ENCODE results near the gene FADS3.

The FADS3 gene

DNA sequence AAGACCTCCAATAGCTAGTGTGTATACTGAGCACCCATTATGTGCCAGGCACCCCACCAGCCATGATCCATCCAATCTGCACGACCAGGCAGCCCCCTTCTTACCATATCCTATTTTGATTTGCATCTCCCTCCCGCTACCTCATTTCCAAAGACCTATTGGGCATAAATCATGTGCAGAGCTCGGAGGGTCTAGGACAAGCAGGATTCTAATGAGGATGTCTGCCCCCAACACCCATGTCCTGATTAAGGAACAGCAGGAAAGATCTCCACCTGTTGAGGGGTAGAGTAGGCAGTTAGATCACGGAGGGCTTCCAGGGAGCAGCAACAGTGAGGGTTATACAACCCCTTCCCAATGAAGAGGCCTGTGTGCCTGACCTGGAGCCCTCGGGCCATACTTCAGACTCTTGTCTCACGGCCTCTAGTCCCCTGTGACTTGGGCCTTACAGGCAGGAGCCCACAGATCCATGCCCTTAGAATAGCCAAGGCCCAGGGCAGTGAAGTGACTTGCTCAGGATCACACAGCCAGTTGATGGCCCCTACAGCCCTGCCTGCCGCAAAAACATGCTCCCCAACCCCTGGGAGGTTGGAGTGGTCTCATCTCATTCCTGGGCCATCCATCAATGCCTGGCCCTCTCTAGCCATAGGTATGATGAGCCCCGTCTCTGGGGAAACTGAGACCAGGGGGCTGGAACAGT, 22.5 kb upstream of the FADS3 start:
- no peak for DNase-seq (ENCODE audit: low read depth in 2 of 2)

DNA sequence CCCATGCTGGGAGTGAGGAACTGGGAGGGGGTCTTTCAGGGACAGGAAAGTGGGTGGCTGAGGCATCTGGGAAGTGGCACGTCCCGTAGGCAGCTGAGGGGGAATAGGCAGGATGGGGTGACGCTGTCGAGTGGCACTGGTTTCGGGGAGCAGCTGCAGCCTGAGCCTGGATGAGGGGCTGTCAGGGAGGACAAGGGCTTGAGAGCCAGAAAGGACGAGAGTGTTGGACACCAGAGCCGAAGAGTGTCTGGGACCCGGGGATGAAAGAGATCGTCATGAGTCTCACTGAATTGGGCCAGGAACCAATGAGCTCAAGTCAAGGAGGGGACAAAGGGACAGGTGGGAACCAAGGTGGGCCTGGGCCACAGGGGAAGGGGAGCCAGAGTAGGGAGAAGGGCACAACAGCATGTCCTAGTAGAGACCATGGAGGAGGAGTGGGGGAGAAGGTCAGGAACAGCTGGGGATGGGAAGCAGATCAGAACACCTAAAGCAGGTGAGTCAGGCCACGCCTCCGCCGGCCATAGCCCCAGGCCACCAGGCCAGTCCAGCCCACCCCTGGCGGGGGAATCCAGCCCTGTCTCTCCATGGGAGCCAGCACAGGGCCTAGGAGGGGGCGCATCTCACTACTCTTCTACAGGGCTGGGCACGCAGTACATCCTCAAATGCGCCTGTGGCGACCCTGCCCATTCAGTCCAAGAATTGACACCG, 21.8 kb upstream of the FADS3 start:
- DNase-seq (ENCODE audit: low read depth in 2 of 2), result no peak

DNA sequence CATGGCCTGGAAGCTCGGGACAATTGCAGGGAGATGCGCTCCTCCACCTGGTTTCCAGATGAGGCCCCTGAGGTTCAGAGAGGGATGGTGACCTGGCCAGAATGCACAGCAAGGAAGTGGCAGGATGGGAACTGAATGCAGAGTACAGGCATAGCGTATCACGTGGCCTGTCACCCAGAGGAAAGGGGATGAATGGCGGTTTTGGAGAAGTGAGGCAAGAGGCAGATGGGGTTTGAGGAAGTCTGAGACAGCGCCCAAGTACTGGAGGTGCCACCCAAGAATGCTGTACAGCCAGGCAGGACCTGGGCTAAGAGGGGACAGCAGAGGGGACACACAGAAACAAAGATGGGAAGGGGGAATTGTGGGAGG, 21.2 kb upstream of the FADS3 start:
- DNase-seq (ENCODE audit: low read depth in 2 of 2), result no peak

- no peak for DNase-seq (ENCODE audit: low read depth in 2 of 2)
These were observed 20.6 kb upstream of the FADS3 start for GRCh38 chr11:61911701-61912529.

DNA sequence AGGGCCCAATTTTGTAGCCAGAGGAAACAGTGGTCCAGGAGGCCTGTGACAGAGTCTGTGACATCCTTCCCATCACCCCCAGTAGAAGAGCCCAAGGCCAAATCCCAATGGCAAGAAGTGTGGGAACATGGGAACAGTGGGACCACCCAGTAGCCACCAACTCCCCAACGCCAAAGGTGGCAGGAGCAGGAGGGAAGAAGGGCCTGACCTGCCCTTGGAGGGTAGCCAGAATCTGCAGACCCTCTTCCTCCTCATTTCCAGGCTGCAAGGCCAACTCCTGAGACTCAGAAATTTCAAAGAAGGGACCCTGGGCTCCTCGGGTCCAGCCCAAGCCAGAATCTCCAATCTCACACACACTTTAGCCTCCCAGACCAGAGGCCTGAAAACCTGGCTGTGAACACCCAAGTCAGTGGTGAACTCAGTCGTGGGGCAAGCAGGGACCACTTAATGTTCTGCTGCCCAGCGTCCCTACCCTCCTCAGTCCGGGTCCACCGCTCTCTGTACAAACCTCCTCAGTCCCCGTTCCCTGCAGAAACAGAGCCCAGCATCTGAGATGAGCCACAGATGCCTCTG, 19.9 kb upstream of the FADS3 start:
- no peak for DNase-seq (ENCODE audit: low read depth in 2 of 2)

DNA sequence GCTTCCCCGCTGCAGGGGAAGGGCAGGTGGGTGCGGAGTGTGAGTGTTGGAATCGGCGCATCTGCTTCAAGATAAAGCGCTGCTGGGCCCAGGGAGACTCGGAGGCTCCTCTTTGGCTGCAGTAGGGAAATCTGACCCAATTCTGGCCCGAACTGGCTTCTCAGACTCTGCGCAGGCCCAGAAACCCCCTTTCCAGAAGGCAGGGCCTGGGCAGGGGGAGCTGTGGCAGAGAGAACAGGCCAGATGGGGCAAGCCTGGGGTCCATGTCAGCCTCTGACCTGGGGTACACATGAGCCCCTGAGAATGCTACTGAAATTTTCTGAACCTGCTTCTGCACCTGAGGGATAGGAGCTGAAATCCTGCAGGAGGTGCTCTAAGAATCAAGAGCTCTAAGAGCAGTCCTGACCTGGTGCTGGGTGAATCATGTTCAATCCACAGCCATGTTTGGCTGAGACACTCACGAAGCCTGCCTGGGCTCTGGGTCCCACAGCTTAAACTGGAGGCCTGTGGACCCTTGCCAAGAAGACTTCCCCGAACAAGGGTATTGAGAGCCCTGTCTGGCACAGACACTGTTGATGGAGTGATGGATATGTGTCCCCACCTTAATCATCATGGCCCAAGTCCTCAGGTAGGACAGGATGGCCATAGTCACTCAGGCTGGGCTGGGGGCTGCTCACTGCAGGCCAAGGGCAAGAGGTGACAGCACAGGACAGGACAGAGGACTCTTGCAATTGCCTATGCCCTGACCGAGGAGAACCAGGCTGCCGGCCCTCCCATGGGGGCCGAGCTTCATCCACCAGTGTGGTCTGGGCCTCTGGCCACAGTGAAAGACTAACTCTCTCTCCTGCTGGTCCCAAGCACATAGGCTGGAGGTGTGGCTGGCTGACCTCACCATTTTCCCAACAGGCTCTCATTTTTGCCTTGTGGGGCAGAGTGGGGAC, 19.1 kb upstream of the FADS3 start:
- DNase-seq (ENCODE audit: low read depth in 2 of 2), result no peak

DNA sequence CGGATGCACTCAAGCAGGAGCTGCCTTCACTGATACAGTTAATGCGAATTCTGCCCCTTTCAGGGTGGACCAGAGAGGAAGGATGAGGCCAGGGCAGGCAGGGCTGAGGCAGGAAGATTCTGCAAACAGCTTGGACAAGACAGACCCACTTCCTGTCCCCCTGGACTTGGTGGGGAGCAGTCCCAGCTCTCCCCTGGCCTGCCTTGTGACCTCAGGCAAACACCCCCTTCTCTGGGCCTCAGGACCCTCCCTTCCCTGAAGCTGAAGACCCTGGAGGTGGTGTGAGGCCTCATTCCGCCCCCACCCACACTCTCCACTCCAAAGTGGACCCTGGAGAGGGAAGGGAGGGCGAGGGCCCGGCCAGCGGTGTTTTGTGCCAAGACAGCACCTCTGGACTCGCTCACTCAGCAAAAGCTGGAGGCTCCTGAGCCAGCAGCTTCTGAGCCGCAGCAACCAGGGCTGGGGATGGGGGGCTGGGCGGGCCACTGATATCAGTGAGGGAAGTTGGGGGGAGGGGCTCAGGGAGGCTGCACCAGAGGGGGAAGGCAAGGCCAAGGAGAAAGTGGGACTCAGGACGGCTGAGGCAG, 17.5 kb upstream of the FADS3 start:
- DNase-seq (ENCODE audit: low read depth in 2 of 2), result no peak

DNA sequence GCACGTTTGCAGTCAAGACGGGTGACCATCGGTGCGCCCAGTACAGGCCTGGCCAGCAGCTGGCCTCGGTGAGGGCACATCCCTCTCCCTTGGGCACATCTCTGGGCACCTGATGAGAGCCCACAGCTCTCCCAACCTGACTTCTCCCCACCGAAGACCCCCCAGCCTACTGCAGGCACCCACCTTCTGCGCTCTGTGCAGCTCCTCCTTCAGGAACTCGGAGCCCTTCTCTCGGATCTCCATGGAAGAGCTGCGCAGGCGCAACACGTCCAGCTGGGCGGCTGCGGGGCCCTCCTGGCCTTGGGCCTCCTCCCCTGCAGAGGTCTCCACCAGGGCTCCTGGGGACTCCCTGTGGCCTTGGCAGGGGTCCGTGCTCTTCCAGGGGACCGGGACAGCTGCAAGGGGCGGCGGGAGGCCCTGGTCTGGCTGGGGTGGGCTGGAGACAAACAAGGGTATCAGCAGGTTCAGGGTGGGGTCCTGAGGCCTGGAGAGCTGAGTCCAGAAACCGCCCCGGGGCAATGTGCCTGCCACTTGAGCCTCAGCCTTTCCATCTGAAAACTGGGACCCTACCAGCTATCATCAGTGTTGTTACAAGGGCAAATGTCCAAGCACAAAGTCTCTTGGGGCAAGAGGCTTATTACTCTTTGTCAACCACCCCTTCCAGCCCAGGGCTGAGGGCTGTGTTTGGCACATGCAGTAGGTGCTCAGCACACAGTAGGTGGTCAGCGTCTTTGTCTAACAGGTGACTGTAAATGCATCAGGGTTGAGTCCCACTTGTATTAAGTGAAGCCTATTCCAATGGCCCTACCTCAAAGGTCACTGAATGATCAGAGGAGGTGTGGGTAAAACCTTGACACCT, 16.8 kb upstream of the FADS3 start:
- no peak for DNase-seq (ENCODE audit: low read depth in 2 of 2)

DNA sequence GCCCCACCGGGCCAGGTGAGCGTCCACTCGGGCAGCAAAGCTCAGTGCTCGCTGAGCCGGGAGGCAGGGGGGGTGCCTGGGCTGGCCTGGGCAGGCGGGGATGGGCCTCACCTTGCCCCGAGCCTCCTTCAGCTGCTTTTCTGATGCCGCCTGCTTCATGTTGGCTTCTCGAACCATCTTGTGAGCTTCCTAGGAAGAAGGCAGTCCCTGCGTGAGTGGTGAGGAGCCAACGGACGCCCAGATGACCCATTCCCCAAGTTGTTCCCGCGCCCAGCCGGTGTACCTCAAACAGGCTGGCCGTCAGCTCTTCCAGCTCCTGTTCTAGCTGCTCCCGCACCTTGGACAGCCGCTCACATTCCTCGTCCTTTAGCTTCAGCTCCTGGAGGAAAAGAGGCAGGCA, 15.9 kb upstream of the FADS3 start:
- no peak for DNase-seq (ENCODE audit: low read depth in 2 of 2)

DNA sequence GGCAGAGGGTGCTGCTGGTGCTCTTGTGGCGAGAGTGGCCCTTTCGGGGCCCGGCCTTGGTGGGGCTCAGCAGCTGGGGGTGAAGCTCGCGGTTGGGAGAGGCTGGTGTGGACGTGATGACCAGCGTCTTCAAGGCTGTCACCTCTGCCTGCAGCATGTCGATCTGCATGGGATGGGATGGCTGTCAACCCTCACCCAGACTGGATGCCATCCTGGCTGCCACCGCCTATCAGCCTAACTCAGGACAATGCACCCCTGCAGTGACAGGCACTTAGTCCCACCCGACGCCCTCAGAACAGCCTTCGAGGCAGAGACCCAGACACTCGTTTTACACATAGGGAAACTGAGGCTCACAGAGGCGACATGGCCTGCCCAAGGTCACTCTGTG, 15.2 kb upstream of the FADS3 start:
- no peak for DNase-seq (ENCODE audit: low read depth in 2 of 2)

GRCh38 chr11:61905801-61906521, 14.6 kb upstream of the FADS3 start:
- DNase-seq (ENCODE audit: low read depth in 2 of 2), result no peak

DNA sequence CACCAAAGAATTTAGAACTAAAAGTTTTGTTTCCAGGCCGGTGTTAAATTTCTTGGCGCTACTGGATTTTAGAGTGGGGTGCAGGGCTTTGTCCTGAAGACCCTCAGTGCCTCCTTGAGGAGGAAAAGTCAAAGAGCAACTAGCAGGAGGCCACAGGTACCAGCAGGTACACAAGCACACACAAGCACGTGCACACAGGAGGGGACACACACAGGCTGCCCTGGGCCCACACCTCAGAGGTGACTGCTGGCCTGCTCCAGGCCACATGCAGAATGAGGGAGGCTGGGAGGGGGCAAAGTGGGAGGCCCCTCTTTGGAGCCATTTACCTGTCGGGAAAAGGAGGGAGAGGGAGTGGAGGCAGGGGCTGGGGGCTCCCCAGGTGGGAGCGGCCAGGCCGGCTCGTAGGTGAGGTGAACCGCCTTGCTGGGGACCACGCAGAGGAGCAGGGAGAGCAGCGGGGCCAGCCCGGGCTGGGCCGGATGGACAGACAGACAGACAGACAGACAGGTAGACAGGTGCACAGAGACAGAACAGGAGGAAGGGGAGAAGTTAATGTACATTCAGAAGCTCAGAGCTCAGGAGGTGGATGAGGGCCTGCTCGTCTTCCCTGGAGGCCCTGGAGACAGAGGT, 13.8 kb upstream of the FADS3 start:
- no peak for DNase-seq (ENCODE audit: low read depth in 2 of 2)

GRCh38 chr11:61904539-61905048, 13.2 kb upstream of the FADS3 start:
- DNase-seq (ENCODE audit: low read depth in 2 of 2), result no peak

DNA sequence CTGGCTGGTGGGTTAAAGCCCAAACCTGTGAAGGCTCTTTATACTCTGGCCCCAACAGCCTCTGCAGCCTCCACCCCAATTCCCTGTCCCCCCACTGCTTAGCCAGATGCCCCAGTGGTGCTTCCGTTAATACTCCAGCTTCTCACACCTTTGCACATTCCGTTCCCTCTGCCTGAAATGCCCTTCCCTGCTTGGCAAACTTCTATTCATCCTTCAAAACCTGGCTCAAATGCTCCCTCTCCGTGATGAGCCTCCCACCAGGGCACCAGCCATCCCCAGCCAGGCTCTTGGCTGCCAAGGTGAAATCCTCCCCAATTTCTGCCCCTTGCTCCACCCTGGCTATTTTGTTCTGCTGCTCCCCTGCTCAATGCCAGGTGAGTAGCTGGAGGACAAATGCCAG, 12.5 kb upstream of the FADS3 start:
- no peak for DNase-seq (ENCODE audit: low read depth in 2 of 2)

DNA sequence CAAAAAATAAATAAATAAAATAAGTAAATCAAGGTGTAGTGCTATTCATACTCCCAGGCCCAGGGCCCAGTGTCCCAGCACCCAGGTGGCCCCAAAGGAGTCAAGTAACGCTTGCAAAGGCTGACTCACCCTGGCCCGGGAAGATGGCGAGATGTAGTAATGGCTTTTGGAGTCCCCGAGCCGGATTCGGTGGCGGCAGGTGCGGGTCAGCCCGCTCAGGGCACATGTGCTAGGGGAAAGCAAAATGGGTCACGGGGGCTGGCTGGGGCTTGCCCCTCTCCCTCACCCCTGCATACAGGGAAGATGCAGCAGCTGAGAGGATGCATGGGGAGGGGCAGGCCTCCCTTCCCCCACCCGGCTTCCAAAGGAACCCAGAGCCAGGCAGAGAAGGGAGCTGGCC, 11.0 kb upstream of the FADS3 start:
- no peak for DNase-seq (ENCODE audit: low read depth in 2 of 2)

DNA sequence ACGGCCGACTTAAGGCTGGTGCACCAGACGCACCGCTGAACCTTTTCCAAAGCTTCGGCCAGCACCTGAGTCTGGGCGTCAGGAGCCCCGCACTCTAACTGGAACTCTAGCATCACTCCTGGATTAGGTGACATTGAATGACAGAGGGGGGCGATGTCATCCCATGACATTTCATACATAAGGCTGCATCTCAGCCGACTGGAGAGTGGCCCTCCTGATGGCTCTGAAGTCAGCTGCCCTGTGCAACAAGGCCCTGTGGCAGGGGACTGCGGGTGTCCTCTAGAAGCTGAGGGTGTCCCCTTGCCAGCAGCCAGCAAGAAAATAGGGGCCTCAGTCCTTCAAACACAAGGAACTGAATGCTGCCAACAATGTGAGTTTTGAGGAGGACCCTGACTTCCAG, 10.1 kb upstream of the FADS3 start:
- no peak for DNase-seq (ENCODE audit: low read depth in 2 of 2)

DNA sequence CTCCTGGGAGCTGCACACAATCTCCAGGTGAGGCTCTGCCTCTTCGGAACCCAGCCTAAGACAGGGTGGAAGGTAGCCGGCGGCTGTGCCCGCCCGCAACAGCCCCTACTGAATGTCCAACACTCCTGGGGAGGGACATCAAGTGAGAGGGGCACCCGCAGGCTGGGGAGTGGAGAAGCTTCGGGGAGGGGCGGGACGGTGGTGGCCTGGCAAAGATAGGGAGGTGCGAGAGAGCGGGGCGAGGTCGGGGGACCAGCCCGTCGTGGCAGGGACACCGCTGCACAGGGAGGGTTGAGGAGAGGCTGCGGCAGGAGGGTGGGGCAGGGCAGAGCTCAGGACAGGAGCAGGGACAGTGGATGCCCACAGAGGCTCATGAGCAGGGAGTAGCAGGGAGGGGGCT, 8.9 kb upstream of the FADS3 start:
- no peak for DNase-seq (ENCODE audit: low read depth in 2 of 2)

DNA sequence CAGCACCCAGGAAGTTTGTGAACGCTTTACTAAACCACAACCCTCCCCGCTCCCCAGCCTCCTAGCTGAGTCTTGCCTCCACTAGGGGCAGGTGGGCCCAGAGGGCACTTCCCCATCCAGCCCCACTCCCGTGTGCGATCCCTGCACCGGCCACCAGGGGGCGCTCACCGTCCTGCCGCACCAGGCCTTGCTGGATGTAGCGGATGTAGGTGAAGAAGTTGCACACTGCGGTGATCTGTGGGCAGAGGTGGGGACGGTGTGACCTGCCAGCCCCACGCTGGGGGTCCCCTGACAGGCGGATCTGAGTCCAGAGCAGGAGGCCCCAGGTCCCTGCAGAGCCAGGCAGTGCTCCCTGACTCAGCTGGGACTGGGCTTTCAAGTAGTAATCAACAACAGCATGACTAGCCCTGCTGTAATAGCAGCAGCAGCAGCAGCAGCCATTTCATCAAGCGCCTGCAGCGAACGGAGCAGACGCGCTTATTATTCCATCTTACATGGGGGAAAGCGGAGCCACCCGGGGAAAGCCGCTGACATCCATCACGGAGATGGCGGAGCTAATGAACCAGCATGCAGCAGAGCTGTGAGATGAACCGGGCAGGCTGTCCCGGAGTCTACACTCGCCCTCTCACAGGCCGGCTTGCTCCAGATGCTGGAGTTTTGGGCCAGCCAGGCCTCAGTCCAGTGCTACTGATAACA, 7.9 kb upstream of the FADS3 start:
- peak; percentile 81 to 90 for DNase-seq (ENCODE audit: low read depth in 2 of 2)
